ENCODE data around the gene PHKG2.

Gene PHKG2

GRCh38 chr16:30775392-30776188 is 27.4 kb downstream of the PHKG2 start:
- DNase-seq (ENCODE audit: low spot score), result peak; percentile 98

GRCh38 chr16:30777591-30778297 is 29.5 kb downstream of the PHKG2 start:
- DNase-seq (ENCODE audit: low spot score), result no peak

- peak; percentile 51 for DNase-seq (ENCODE audit: low spot score)
Measured at GRCh38 chr16:30778549-30779244, 30.5 kb downstream of the PHKG2 start.

- DNase-seq (ENCODE audit: low spot score), result no peak
Measured at GRCh38 chr16:30779596-30779995, 31.4 kb downstream of the PHKG2 start.

GRCh38 chr16:30780021-30780420 is 31.8 kb downstream of the PHKG2 start:
- DNase-seq (ENCODE audit: low spot score), result no peak

GRCh38 chr16:30780549-30780948 is 32.3 kb downstream of the PHKG2 start:
- no peak for DNase-seq (ENCODE audit: low spot score)

- no peak for DNase-seq (ENCODE audit: low spot score)
Measured at GRCh38 chr16:30782486-30783279, 34.5 kb downstream of the PHKG2 start.

- no peak for DNase-seq (ENCODE audit: low spot score)
Measured at GRCh38 chr16:30783280-30784109, 35.3 kb downstream of the PHKG2 start.

- DNase-seq (ENCODE audit: low spot score), result no peak
Measured at GRCh38 chr16:30784215-30784614, 36.0 kb downstream of the PHKG2 start.

- no peak for DNase-seq (ENCODE audit: low spot score)
Measured at GRCh38 chr16:30785126-30786106, 37.2 kb downstream of the PHKG2 start.

- DNase-seq (ENCODE audit: low spot score), result peak; percentile 87
Measured at GRCh38 chr16:30786115-30786935, 38.1 kb downstream of the PHKG2 start.

GRCh38 chr16:30786936-30787612 is 38.8 kb downstream of the PHKG2 start, which contains the start of gene ZNF629:
ZNF629 (minus strand) TSS chr16:30787205; CDS start chr16:30784482, 2,723 bp downstream.
- DNase-seq (ENCODE audit: low spot score), result peak; percentile 93

- no peak for DNase-seq (ENCODE audit: low spot score)
Measured at GRCh38 chr16:30787613-30788378, 39.6 kb downstream of the PHKG2 start.

- no peak for DNase-seq (ENCODE audit: low spot score)
Measured at GRCh38 chr16:30793508-30794069, 45.4 kb downstream of the PHKG2 start.

GRCh38 chr16:30794634-30795033 is 46.4 kb downstream of the PHKG2 start:
- DNase-seq (ENCODE audit: low spot score), result no peak

GRCh38 chr16:30797670-30798309 is 49.6 kb downstream of the PHKG2 start:
- no peak for DNase-seq (ENCODE audit: low spot score)

Data from iPS-NIHi11 (cell line).